Naive thymus-derived CD4-positive, alpha-beta T cell (primary cell): ENCODE results near the gene GLRA1. TPM values are rescaled to one million over a fixed set of nuclear protein-coding genes. Genes with fewer than 3 reads are reported as not detected.

Experiments used
- ATAC-seq: fragments of 150-1000 bp; cut with Tn5 transposase; 2 replicates; pipeline ENCODE4 v1.10.0; 2021; ENCODE audit warnings: mild to moderate bottlenecking, moderate library complexity
- CTCF ChIA-PET: fragments of 350-600 bp; sonication (Branson Sonifier 250); formaldehyde crosslinking; loops from one replicate; lab custom pipeline; 2021; ENCODE audit warnings: antibody characterized with exemption; lab: Charles Lee
- POLR2A ChIA-PET: fragments of 350-600 bp; sonication (Branson Sonifier 250); formaldehyde crosslinking; loops from one replicate; lab custom pipeline; 2021; ENCODE audit warnings: antibody characterized with exemption, inconsistent platforms; lab: Charles Lee
- DNase-seq, 9 donors: peaks; one replicate each; pipeline versions ENCODE4 v3.0.0 to v3.0.0-alpha.2; 2020 to 2022; ENCODE audit warnings: mixed read lengths in 1 of 9
- H3K27ac ChIP-seq: one replicate; pipeline ENCODE4 v1.7.0; 2013; ENCODE audit warnings: mild to moderate bottlenecking, low read depth, low read length, moderate library complexity
- H3K27me3 ChIP-seq, 2 donors: one replicate each; pipeline ENCODE4 v1.7.0; 2013; ENCODE audit warnings: low read length in 2 of 2, mild to moderate bottlenecking in 2 of 2, moderate library complexity in 2 of 2; ENCODE audit not compliant: control insufficient read depth in 2 of 2, insufficient read depth in 2 of 2
- H3K36me3 ChIP-seq, 3 experiments: 1 replicate in 2 of 3; 2 replicates in 1 of 3; pipeline ENCODE4 v1.7.0; 2013; ENCODE audit warnings: low read length in 3 of 3, mild to moderate bottlenecking in 3 of 3, moderate library complexity in 1 of 3; ENCODE audit not compliant: insufficient read depth in 3 of 3, control insufficient read depth in 2 of 3
- H3K4me1 ChIP-seq, 2 donors: one replicate each; pipeline ENCODE4 v1.7.0; 2013; ENCODE audit warnings: low read length in 2 of 2, mild to moderate bottlenecking in 2 of 2, moderate library complexity in 1 of 2; ENCODE audit not compliant: control insufficient read depth in 2 of 2, insufficient read depth in 2 of 2
- H3K4me3 ChIP-seq: 2 replicates; pipeline ENCODE4 v1.7.0; 2013; ENCODE audit warnings: mild to moderate bottlenecking, low read length
- H3K9me3 ChIP-seq, 3 experiments: 1 replicate in 2 of 3; 2 replicates in 1 of 3; pipeline ENCODE4 v1.7.0; 2013; ENCODE audit warnings: low read length in 3 of 3; ENCODE audit not compliant: control insufficient read depth in 2 of 3
- H3K27ac Mint-ChIP-seq, 9 donors: one replicate each; pipeline ENCODE4 v1.8.0; 2020 to 2022; ENCODE audit warnings: mixed read lengths in 9 of 9, mild to moderate bottlenecking in 8 of 9, moderate library complexity in 5 of 9, inconsistent platforms in 2 of 9
- H3K27me3 Mint-ChIP-seq, 5 donors: one replicate each; pipeline ENCODE4 v1.8.0; 2021 to 2022; ENCODE audit warnings: mixed read lengths in 5 of 5, mild to moderate bottlenecking in 1 of 5
- H3K36me3 Mint-ChIP-seq, 5 donors: one replicate each; pipeline ENCODE4 v1.8.0; 2020 to 2022; ENCODE audit warnings: mixed read lengths in 5 of 5, mild to moderate bottlenecking in 3 of 5, inconsistent platforms in 1 of 5
- H3K4me1 Mint-ChIP-seq, 7 donors: one replicate each; pipeline ENCODE4 v1.8.0; 2020 to 2022; ENCODE audit warnings: mixed read lengths in 7 of 7, mild to moderate bottlenecking in 3 of 7, inconsistent platforms in 1 of 7
- H3K4me3 Mint-ChIP-seq, 10 donors: one replicate each; pipeline ENCODE4 v1.8.0; 2020 to 2022; ENCODE audit warnings: mild to moderate bottlenecking in 10 of 10, mixed read lengths in 10 of 10, moderate library complexity in 6 of 10, inconsistent platforms in 2 of 10
- H3K9me3 Mint-ChIP-seq, 11 donors: one replicate each; pipeline ENCODE4 v1.8.0; 2020 to 2022; ENCODE audit warnings: mixed read lengths in 11 of 11, mild to moderate bottlenecking in 4 of 11, inconsistent platforms in 1 of 11, moderate library complexity in 1 of 11
- intact Hi-C, 2 donors: fragments of 100-400 bp; cut with micrococcal nuclease; formaldehyde crosslinking; loops; one replicate each; pipeline ENCODE4 v1.15.1; 2023
- polyA plus RNA-seq, 2 donors: library from polyadenylated mRNA; unstranded; fragments of 300-500 nt; fragmentation: Illumina TruSeq; gene quantifications; one replicate each; pipeline ENCODE4 v1.2.3, GENCODE V29; 2021
- total RNA-seq, 6 experiments: library from RNA in 5 of 6; stranded (reverse) in 5 of 6; gene quantifications; 1 replicate in 5 of 6; 2 replicates in 1 of 6; pipeline ENCODE4 v1.2.3 and lab custom pipeline; 2021 to 2026

Gene GLRA1
- total and polyA plus RNA-seq, 7 experiments from 2014 or later = not detected

- ChIA-PET POLR2A (interaction anchor here (0.8 kb wide), 1 partner anchor 93 kb away, joined by 3 read pairs; no protein-coding TSS in a partner anchor), CTCF (no interaction called here)
- H3K27me3 Mint-ChIP-seq = peaks cover 0 to 2% (median 0%) of the 10 kb centered on the region in 5 donors
- Histone ChIP-seq H3K4me3 (no peak overlapping the region), H3K9me3 (no peaks in the 10 kb centered on the region), H3K27me3 (no peaks in the 10 kb centered on the region), H3K27ac (no peak overlapping the region), H3K4me1 (no peaks in the 10 kb centered on the region), H3K36me3 (no peaks in the 10 kb centered on the region)
- intact Hi-C loops = no loop called here
- no peaks in the 10 kb centered on the region for H3K36me3 Mint-ChIP-seq
- H3K4me1 Mint-ChIP-seq = peaks cover 0 to 2% (median 0%) of the 10 kb centered on the region in 7 donors
- peaks cover 0 to 2% (median 0%) of the 10 kb centered on the region in 11 donors for H3K9me3 Mint-ChIP-seq
- no peak overlapping the region for H3K4me3 Mint-ChIP-seq
- DNase-seq = no peak
- no peak for ATAC-seq
- no peak overlapping the region for H3K27ac Mint-ChIP-seq
These were observed 39.3 kb downstream of the GLRA1 start for GRCh38 chr5:151885138-151885908.

DNA sequence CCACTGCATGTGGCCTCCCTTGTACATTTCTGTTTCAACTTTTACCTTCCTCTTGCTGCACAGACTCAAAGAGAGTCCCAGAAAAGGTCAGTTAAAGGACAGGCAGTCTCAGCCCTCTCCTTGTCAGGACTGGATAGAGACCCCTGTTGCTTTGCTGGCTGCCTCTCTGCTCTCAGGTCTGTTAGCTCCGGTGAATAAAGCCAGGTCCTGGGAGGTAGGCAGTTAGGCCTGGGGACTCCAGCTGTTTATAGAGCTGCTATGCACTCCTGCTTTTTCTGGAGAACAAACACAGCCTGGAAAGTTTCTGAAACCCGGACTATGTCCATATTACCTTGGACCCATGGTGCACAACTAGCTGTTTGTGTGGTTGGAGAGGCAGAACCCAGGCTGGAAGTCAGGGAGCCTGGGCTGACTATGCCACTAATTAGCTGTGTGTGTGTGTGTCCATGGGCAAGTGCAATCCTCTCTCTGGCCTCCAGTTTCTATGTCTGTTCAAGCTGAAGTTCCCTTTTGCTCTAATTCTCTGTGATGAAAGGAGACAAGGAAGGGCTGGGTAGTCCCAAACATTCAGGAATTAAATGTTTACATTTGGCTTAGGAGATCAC is 42.9 kb downstream of the GLRA1 start:
- no peak overlapping the region for H3K27ac Mint-ChIP-seq
- peaks cover 0 to 10% (median 5%) of the 10 kb centered on the region in 5 donors for H3K36me3 Mint-ChIP-seq
- ChIA-PET CTCF (no interaction called here), POLR2A (no interaction called here)
- peaks cover 0 to 17% (median 10%) of the 10 kb centered on the region in 11 donors for H3K9me3 Mint-ChIP-seq
- intact Hi-C loops = no loop called here
- H3K4me1 Mint-ChIP-seq = peaks cover 0 to 2% (median 0%) of the 10 kb centered on the region in 7 donors
- H3K27me3 ChIP-seq = no peaks in the 10 kb centered on the region
- no peak overlapping the region for H3K4me3 ChIP-seq
- no peaks in the 10 kb centered on the region for H3K4me1 ChIP-seq
- no peak overlapping the region for H3K27ac ChIP-seq
- H3K27me3 Mint-ChIP-seq = peaks cover 0 to 2% (median 0%) of the 10 kb centered on the region in 5 donors
- no peaks in the 10 kb centered on the region for H3K36me3 ChIP-seq
- no peak overlapping the region for H3K4me3 Mint-ChIP-seq
- DNase-seq (no peak), ATAC-seq (no peak)
- no peaks in the 10 kb centered on the region for H3K9me3 ChIP-seq

DNA sequence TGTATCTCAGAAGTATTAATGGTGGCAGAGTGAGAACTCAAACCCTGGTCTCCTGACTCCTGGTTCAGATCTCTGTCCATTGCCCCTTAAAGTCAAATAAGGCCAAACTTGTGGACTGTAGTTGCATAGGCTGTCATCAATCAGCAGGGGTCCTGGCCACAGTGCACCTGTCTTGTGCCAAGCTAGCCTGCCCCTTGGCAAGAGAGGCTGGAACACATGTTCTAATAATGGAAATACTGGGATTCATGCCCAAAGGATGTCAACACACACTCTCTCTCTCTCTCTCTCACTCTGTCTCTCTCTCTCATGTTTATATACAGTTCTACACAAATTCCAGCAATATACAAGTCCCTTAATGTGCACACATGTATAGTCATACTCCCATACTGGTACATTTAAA is 44.3 kb downstream of the GLRA1 start:
- H3K36me3 ChIP-seq = no peaks in the 10 kb centered on the region
- Mint-ChIP-seq H3K4me3 (no peak overlapping the region), H3K27me3 (peaks cover 0 to 2% (median 0%) of the 10 kb centered on the region in 5 donors), H3K27ac (no peak overlapping the region), H3K36me3 (peaks cover 0 to 10% (median 8%) of the 10 kb centered on the region in 5 donors), H3K4me1 (peaks cover 0 to 2% (median 0%) of the 10 kb centered on the region in 7 donors), H3K9me3 (peaks cover 0 to 19% (median 11%) of the 10 kb centered on the region in 11 donors)
- no peak for DNase-seq
- intact Hi-C loops = no loop called here
- POLR2A ChIA-PET = no interaction called here
- no peaks in the 10 kb centered on the region for H3K27me3 ChIP-seq
- H3K4me3 ChIP-seq = no peak overlapping the region
- CTCF ChIA-PET = no interaction called here
- ATAC-seq = no peak
- no peaks in the 10 kb centered on the region for H3K4me1 ChIP-seq
- H3K9me3 ChIP-seq = no peaks in the 10 kb centered on the region
- no peak overlapping the region for H3K27ac ChIP-seq

DNA sequence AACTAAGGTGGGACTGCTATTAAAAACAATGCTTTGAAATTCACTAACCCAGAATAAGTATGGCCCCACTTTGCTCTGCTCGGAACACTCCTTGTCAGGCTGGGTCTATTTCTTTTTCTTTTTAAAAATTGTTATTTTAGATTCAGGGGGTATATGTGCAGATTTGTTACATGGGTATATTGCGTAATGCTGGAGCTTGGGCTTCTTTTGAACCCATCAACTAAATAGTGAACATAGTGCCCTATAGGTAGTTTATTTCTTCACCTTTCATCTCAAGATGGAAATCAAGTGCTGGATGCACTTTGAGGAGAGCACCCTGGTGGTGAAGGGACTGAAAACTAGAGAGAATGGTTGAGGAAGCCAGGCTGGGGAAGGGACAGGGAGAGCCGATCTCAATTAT is 51.0 kb downstream of the GLRA1 start:
- H3K4me1 Mint-ChIP-seq = peaks cover 0 to 2% (median 0%) of the 10 kb centered on the region in 7 donors
- intact Hi-C loops = no loop called here
- no peak overlapping the region for H3K4me3 Mint-ChIP-seq
- POLR2A ChIA-PET = no interaction called here
- CTCF ChIA-PET = no interaction called here
- no peak for DNase-seq
- H3K4me3 ChIP-seq = no peak overlapping the region
- H3K27ac ChIP-seq = no peak overlapping the region
- no peaks in the 10 kb centered on the region for H3K4me1 ChIP-seq
- peaks cover 0 to 10% (median 9%) of the 10 kb centered on the region in 5 donors for H3K36me3 Mint-ChIP-seq
- no peaks in the 10 kb centered on the region for H3K27me3 Mint-ChIP-seq
- no peaks in the 10 kb centered on the region for H3K9me3 ChIP-seq
- H3K27ac Mint-ChIP-seq = no peak overlapping the region
- no peaks in the 10 kb centered on the region for H3K36me3 ChIP-seq
- no peak for ATAC-seq
- H3K9me3 Mint-ChIP-seq = peaks cover 0 to 22% (median 14%) of the 10 kb centered on the region in 11 donors
- no peaks in the 10 kb centered on the region for H3K27me3 ChIP-seq

- no peaks in the 10 kb centered on the region for H3K9me3 ChIP-seq
- ChIA-PET POLR2A (no interaction called here), CTCF (no interaction called here)
- no peaks in the 10 kb centered on the region for H3K36me3 ChIP-seq
- no peak overlapping the region for H3K4me3 ChIP-seq
- H3K27ac ChIP-seq = no peak overlapping the region
- Mint-ChIP-seq H3K27me3 (no peaks in the 10 kb centered on the region), H3K4me3 (no peak overlapping the region), H3K27ac (no peak overlapping the region), H3K36me3 (peaks cover 0 to 10% (median 5%) of the 10 kb centered on the region in 5 donors), H3K4me1 (peaks cover 0 to 4% (median 0%) of the 10 kb centered on the region in 7 donors), H3K9me3 (peaks cover 0 to 16% (median 9%) of the 10 kb centered on the region in 11 donors)
- intact Hi-C loops = no loop called here
- ATAC-seq (no peak), DNase-seq (no peak)
- no peaks in the 10 kb centered on the region for H3K4me1 ChIP-seq
- no peaks in the 10 kb centered on the region for H3K27me3 ChIP-seq
These were observed 52.0 kb downstream of the GLRA1 start for GRCh38 chr5:151872701-151873100.

DNA sequence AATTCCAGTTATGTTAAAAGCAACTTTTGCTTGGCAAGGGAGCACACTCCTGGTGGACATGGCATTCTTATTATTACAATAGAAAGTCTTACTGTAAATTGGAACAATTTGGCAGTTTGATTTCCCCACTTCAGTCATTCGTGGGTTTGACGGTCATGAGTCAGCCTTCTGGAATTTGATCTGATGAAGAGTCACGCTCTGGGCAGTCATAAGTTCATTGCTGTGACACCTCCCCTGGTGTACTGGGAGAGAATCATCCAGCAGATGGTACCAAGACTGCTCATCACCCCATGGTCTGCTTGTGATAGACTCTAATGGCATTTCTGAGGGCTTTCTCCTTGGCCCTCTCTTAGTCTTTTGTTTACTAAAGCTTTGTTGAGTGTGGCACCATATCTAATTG is 53.8 kb downstream of the GLRA1 start:
- no peaks in the 10 kb centered on the region for H3K4me1 ChIP-seq
- no peaks in the 10 kb centered on the region for H3K27me3 Mint-ChIP-seq
- CTCF ChIA-PET = no interaction called here
- no peak overlapping the region for H3K4me3 Mint-ChIP-seq
- no peak overlapping the region for H3K27ac ChIP-seq
- peaks cover 0 to 6% (median 0%) of the 10 kb centered on the region in 5 donors for H3K36me3 Mint-ChIP-seq
- no peaks in the 10 kb centered on the region for H3K36me3 ChIP-seq
- H3K4me3 ChIP-seq = no peak overlapping the region
- H3K27ac Mint-ChIP-seq = no peak overlapping the region
- no peak for DNase-seq
- intact Hi-C loops = no loop called here
- H3K4me1 Mint-ChIP-seq = peaks cover 0 to 4% (median 0%) of the 10 kb centered on the region in 7 donors
- no peaks in the 10 kb centered on the region for H3K9me3 ChIP-seq
- no peaks in the 10 kb centered on the region for H3K27me3 ChIP-seq
- peaks cover 0 to 8% (median 4%) of the 10 kb centered on the region in 11 donors for H3K9me3 Mint-ChIP-seq
- POLR2A ChIA-PET = no interaction called here
- no peak for ATAC-seq
